HG03342 (cell line): ENCODE measurements around the gene CAND2.
A peak's percentile ranks its signal among the peaks of the same experiment; 100 is the strongest.
"Not testable (repeated sequence)": the region's sequence is repeated elsewhere in the genome, so short reads cannot be mapped to it uniquely, and the experiment has no call there.

Experiments
- ATAC-seq: cut with Tn5 transposase; IDR thresholded peaks from one replicate; pipeline ENCODE4 v1.9.1; 2021; ENCODE audit warnings: mild to moderate bottlenecking, moderate library complexity; ENCODE audit not compliant: unreplicated experiment

Gene CAND2

DNA sequence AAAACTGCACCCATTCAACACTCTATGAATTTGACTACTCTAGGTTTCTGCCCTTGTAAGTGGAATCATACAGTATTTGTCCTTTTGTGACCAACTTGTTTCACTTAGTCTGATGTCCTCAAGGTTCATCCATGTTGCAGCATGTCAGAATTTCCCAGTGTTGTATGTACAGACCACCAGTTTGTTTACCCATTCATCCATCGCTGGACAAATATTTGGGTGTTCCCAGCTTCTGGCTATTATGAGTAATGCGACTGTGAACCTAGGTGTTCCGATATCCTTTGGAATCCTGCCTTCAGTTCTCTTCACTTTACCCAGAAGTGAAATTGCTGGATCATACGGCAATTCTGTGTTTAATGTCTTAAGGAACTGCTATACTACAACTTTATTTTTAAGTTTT lies 32.3 kb downstream of the CAND2 start:
- ATAC-seq, result no peak

GRCh38 chr3:12829404-12829803 lies 32.9 kb downstream of the CAND2 start:
- no peak for ATAC-seq

- ATAC-seq, result no peak
Observed at GRCh38 chr3:12829886-12830784, 33.7 kb downstream of the CAND2 start.

- ATAC-seq, result no peak
Observed at GRCh38 chr3:12830785-12831156, 34.3 kb downstream of the CAND2 start.

DNA sequence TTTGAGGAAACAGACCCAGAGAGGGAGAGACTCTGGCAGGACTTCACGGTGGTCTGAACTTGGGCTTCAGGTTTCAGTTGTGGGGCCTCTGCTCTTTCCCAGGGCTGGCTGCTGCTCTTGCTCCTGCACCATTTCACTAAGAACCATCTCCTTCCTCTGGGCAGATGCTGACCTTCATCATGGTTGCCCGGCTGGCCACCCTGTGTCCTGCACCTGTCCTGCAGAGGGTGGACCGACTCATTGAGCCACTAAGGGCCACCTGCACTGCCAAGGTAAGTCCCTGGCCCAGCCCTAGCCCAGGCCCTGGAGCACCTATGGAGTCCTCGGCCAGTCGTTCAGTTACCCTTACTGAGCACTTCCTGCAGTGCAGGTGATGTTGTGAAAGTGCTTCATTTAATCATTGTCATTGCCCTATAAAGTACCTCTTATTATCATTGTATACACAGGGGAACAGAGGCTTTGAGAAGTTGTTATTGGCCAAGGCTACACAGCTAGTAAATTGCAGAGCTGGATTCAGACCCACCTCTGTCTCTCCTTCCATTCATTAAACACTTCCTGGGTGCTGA lies 34.9 kb downstream of the CAND2 start:
- ATAC-seq, result no peak

GRCh38 chr3:12832350-12833221 lies 36.1 kb downstream of the CAND2 start:
- no peak for ATAC-seq

DNA sequence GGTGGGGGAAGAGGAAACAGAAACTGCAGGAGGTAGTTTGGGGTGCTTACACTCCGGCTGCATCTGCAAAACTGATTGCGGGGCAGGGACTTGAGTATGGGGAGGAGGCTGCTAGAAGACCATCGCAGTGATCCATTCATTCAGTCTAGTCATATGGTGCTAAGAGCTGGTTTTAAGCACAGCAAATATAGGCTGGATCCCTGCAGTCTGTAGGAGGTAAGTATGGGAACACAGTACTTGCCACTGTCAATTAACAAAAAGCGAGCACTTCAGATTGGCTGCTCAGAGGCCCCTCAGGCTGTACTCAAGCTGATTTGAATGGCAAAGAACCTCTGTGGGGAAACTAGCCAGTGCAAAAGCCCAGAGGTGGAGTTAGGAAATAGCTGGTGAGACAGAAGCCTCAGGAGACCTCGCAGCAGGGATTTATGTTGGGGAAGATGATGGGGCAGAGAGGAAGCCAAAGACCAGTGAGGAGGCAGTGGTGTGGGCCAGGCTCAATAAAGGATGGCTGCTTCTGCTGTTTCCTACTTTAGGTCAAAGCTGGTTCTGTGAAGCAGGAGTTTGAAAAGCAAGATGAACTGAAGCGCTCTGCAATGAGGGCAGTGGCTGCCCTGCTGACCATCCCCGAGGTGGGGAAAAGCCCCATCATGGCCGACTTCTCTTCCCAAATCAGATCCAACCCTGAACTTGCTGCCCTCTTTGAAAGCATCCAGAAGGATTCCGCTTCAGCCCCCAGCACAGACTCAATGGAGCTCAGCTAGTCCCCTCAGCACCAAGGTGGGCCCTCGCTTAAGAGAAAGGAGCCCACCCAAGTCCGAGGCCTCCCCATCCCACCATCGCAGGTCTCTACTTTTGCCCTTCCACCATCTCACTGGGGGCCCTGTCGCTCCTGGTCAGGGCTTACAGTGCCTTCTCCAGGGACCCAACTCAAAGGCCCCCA lies 37.0 kb downstream of the CAND2 start:
- ATAC-seq, result no peak

DNA sequence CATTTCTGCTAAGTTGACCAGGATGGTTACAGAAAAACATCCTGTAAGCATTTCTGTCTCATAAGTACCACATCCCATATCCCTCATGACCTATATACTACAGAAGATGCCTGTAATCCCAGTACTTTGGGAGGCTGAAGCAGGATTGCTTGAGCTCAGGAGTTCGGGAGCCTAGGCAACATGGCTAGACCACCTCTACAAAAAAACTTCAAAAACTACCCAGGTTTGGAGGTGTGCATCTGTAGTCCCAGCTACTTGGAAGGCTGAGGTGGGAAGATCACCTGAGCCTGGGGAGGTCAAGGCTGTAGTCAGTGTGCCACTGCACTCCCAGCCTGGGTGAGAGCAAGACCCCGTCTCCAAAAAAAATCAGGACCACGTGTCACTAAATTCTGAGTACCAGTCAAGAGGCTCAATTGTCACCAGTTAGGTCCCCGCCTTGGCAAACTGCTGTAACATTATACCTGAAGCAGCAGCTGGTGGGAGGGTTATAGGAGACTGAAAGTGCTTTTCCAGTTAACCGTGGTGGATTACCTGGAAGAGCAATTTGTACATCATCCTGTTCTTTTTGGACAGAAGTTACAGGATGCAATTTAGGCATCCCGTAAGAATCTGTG lies 38.7 kb downstream of the CAND2 start:
- ATAC-seq, result no peak

DNA sequence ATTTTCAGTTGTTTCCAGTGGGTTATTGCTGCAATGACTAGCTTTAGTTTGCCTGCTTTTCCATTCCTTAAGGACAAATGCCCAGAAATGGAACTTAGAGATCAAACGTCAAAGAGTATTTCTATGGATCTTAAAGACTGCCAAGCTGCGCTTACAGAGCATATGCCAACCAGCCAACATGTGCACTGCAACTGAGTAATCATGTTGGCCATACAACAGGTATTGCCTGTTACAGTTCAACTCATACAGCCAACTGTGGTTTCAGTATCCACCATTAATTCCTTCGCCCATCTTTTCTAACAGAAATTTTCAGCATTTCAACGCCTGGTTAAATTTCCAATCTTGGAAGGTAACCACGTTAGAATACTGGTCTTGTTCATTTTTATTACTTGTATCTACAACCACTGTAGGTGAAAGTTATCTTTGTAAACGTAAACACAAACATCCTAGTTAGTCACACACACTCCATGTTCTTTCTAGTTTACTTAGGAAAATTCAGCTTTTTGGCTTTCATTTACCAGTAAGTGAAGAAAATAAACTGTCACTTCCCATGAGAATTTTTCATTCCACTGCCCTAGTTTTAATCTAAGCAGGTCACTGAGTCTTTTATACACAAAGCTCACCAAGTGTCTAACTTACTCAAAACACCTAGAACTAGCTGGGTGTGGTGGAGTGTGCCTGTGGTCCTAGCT lies 41.0 kb downstream of the CAND2 start:
- ATAC-seq, result no peak

- ATAC-seq, result no peak
Observed at GRCh38 chr3:12838179-12838965, 41.9 kb downstream of the CAND2 start.

- ATAC-seq, result no peak
Observed at GRCh38 chr3:12839156-12839946, 42.9 kb downstream of the CAND2 start.

- not testable (repeated sequence) for ATAC-seq
Observed at GRCh38 chr3:12840148-12840547, 43.7 kb downstream of the CAND2 start.

DNA sequence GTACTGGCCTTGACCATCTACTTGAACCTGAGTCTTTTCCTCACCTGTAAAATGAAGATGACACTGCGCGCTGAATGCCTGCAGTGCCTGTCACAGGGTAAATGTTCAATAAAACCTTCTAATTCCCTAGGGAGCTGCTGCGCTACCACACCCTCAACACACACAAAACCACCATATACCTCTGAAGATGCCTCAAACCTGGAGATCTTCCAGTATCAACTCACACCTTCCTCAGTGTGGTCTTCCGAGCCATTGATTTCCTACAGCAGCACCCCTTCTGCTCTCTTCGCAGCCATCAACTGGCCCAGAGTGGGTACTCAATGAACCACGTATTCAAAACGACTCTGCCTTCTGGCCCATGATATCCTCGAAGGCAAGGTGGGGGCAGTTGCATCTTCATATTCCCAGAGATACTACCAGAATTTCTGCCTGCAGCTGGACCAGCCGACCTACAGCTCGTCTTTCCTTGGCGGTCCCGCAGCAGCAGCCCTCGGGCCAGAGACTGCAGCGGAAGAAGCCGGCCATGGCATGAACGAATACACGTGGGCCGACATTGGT lies 44.2 kb downstream of the CAND2 start:
- ATAC-seq, result peak; percentile 33

GRCh38 chr3:12841149-12841969 lies 44.9 kb downstream of the CAND2 start, which contains the start of gene RPL32:
Gene RPL32 (minus strand): TSS chr3:12841565. CDS start chr3:12840237, 1,328 bp downstream.
- peak; percentile 83 for ATAC-seq

- peak; percentile 3 for ATAC-seq
Observed at GRCh38 chr3:12841970-12842328, 45.5 kb downstream of the CAND2 start.

GRCh38 chr3:12842469-12842868 lies 46.0 kb downstream of the CAND2 start:
- no peak for ATAC-seq

DNA sequence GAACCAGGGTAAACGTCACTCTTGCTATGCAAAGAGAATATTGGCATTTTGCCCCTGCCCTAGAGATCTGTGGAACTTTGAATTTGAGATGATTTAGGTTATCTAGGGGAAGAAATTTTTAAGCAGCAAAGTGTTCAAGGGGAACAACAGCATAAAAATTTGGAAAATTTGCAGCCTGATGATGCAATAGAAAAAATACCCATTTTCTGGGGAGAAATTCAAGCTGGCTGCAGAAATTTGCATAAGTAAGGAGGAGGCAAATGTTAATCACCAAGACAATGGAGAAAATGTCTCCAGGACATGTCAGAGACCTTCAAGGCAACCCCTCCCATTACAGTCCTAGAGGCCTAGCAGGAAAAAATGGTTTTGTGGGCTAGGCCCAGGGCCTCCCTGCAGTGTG lies 49.3 kb downstream of the CAND2 start:
- no peak for ATAC-seq
